GM18499 (cell line): ENCODE results near the gene NBDY.

Source experiments
- ATAC-seq: cut with Tn5 transposase; IDR thresholded peaks from one replicate; pipeline ENCODE4 v1.9.1; 2021; ENCODE audit warnings: moderate number of reproducible peaks; ENCODE audit not compliant: insufficient read depth, unreplicated experiment

Gene NBDY

GRCh38 chrX:56783996-56784620, 55.1 kb downstream of the NBDY start:
- no peak for ATAC-seq

GRCh38 chrX:56784666-56785065, 55.6 kb downstream of the NBDY start:
- no peak for ATAC-seq

DNA sequence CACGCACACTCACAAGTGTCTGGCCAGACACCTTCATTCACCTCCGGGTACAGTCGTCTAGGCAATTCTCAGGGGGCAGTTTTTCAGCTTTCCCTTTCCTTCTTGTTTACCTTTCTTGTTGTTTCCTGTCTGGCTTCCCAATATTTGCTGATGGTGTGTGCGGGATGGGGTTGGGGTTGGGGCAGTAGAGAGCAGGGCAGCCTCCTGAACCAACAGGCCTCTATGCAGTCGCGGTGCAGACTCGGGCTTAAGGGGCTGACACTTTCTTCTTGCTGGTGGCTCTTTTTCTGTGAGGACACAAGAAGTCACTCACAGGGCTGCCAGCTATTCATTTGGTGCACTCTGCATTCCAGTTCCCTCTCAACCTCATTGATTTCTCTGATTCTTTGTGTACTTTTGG, 56.4 kb downstream of the NBDY start:
- no peak for ATAC-seq

DNA sequence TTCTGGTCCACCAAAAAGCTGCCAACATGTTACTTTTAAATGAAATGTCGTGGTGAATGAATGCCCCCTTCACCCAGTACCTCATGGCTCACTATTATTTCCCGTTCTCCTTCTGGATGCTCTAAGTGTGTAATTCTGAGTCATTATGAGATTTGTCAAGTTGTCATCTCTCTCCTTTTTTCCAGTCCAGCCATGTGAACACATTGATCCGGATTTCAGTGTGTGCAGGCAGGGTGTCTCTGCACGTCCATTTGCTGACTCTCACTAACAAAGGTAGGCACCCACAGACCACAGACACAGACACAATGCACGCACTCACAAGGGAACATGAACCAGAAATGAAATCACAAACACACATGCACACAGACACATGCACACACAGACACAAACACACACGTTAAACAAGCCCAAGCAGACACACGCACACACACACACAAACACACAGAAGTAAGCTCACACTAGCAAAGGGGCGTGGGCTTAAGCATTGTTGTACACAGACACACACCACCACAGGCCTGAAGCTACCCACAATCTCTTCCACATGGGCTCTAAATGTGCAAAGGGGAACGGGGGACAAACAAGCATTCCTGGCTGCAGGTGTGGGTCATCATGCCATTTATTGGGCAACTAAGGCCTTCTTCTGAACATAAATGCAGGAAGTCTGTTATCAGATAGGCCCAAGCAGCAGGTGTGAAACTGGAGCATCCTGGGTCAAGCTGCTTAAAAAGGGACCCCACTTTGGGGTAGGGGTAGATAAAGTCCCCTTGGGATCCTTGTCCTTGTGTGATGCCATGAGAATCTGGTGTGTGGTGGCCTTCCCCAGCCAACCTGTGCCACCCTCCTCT, 58.1 kb downstream of the NBDY start:
- no peak for ATAC-seq

- no peak for ATAC-seq
Measured at GRCh38 chrX:56787734-56788152, 58.7 kb downstream of the NBDY start.

GRCh38 chrX:56788229-56788628, 59.2 kb downstream of the NBDY start:
- ATAC-seq: no peak

- no peak for ATAC-seq
Measured at GRCh38 chrX:56788717-56789122, 59.7 kb downstream of the NBDY start.

DNA sequence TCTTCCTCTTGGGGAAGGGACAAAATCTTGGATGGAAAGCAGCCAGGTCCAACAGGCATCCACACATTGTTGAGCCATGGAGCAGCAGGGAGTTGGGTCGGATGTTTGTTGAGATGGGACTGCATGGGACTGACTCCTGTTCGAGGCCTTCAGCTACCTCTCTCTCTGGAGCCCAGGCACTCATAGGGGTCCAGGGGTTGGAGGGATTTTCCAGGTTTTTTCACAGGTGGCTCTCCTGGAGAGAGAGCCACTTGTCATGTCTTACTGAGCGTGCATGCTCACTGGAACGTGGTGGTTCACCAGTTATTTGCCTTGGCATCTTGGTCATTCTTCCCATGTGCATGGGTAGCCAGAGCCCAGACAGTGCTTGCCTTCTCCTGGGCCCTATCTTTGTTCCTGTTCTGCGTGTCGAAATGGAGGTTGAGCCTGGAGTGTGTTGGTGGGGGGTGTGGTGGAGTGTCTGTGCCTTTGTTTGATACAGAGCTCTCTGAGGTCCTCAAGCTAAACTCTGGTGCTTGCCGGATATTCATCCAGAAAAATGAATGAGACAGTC, 60.6 kb downstream of the NBDY start:
- no peak for ATAC-seq

- ATAC-seq: no peak
Measured at GRCh38 chrX:56790778-56791177, 61.7 kb downstream of the NBDY start.

GRCh38 chrX:56791456-56791855, 62.4 kb downstream of the NBDY start:
- no peak for ATAC-seq

DNA sequence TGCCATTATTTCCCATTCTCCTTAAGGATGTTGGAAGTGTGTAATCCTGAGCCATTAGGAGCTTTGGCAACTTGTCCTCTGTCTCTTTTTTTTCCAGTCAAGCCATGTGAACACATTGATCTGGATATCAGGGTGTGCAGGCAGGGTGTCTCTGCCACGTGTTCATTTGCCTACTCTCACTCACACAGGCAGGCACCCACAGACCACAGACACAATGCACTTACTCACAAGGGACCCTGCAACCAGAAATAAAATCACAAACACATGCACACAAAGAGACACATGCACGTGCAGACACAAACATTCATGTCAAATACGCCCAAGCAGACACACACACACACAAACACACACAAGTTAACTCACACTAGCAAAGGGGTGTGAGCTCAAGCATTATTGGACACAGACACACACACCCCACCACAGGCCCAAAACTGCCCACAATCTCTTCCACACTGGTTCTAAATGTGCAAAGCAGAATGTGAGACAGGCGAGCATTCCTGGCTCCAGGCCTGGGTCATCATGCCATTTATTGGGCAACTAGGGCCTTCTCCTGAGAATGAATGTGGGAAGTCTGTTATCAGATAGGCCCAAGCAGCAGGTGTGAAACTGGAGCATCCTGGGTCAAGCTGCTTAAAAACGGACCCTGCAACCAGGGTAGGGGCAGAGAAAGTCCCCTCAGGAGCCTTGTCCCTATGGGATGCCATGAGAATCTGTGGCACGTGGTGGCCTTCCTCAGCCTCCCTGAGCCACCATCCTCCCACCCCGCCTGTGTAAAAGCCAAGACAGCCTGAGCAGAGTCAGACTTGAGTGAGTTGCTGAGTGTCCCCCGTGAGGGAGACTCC, 63.4 kb downstream of the NBDY start:
- ATAC-seq: no peak

DNA sequence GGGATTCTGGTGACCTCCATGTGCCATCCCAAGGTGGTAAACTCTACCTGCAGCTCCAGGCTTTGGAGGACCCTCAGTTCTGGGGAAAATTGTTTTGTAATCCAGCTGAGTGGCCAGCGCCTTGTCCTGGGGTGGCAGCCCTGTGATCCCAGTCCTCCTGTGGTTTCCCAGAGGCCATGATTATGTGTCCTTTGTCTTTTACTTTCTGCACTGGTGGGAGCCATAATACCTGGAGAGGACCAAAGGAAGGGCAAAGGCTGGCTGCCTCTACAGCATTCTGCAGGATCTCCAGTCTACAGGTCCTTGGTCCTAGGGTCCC, 64.0 kb downstream of the NBDY start:
- no peak for ATAC-seq

DNA sequence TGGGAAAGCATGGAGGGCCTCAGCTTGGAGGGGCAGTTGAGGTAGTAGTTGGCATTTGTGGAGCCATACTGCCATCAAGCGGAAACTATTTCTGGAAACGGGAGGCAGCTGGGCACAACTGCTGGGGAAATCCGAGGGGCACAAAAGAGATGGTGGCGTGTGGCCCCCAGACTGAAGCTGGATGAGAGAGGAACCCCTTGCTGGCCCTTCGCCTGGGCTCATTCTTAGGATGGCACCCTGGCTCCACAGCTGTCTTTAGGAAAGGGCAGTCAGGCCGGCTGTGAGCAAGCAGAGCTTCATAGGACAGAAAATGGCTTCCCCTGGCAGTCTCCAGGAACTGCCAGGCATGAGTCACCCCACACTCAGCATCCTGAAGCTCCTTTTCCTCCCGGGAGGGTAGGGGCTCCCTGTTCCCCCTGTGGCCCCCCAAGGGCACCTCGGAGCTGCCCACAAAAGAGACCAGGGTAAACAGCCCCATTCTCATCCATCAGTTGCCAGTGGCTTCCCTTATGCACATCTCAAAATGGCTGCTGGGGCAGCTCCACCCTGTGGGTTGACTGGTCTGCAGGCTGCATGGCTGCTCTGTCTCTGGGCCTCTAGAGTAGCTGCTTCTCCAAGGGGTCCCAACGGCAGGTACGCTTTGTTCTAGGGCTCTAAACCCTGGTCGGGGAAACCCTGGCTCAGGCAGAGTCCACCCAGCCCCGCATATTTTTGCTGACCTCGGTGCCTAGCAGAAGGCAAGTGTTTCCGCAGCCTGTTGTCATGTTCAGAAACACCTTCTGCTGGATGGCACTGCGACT, 64.7 kb downstream of the NBDY start:
- no peak for ATAC-seq

GRCh38 chrX:56794404-56795230, 65.6 kb downstream of the NBDY start:
- ATAC-seq: no peak

DNA sequence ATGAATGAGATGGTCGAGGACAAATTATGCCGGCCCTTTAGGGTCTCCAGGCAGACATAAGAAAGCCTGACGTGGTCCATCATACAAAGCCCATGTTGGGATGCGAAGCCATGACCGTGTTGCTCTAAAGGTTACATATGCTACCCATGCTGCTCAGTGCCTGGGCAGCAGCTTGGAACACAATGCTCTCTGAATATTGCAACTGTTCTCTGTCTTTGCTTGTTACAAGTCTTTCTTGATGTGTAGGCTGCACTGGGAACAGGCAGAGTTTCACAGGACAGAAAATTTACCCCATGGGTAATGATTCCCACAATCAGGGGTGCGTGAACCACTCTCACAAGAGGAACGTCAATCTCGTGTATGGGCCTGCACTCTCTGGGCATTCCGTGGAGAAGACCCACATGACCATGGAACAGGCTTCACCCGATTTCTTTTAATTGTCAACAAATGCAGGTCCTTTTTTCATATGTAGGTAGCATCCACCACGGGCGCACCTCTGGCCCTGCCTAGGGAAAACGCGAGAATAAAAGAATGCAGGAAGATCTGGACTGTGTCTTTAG, 66.3 kb downstream of the NBDY start:
- no peak for ATAC-seq

GRCh38 chrX:56796641-56797395, 67.8 kb downstream of the NBDY start:
- no peak for ATAC-seq

DNA sequence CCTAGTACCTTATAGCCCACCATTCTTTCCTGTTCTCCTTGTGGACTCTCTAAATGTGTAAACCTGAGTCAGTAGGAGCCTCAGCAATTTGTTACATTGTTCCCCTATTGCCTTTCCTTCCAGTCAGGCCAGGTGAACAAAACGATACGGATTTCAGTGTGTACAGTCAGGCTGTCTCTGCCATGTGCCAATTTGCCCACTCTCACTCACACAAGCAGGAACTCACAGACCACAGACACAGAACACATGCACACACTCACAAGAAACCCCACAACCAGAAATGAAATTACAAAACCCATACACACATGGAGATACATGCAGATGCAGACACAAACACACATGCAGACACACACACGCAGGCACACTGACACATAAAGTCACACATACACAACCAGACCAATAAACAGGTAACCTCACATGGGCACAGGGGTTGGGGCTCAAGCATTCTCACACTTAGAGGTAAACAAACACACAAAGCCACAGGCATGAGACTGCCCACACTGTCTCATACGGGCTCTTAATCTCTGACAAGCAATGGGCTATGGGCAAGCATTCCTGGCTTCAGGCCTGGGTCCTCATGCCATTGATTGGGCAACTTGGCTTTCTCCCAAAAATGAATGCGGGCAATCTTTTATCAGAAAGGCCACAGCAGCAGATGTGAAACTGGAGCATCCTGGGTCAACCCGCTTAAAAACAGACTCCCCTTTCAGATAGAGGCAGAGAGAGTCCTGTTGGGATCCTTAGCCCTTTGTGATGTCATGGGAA, 68.7 kb downstream of the NBDY start:
- ATAC-seq: no peak

GRCh38 chrX:56798339-56798711, 69.3 kb downstream of the NBDY start:
- no peak for ATAC-seq
